PC-3 (cell line): ENCODE measurements around the gene GIMAP8. TPM values are rescaled to one million over a fixed set of nuclear protein-coding genes. Genes with fewer than 3 reads are reported as not detected.
A peak's percentile ranks its signal among the peaks of the same experiment; 100 is the strongest.

Source experiments
- ATAC-seq: fragments of 200-7000 bp; cut with Tn5 transposase; 2 replicates; pipeline ENCODE4 v1.9.1; 2020; ENCODE audit warnings: mild to moderate bottlenecking, moderate library complexity
- BruUV-seq: library from RNA; stranded (reverse); fragments of 400-500 nt; replicated peaks from 2 replicates; lab custom pipeline; 2021; lab: Mats Ljungman, UMichigan
- CTCF ChIA-PET: fragments of 300-600 bp; sonication (Branson Sonifier 250); formaldehyde crosslinking; loops from one replicate; lab custom pipeline; 2022; ENCODE audit warnings: antibody characterized with exemption; lab: Charles Lee
- POLR2A ChIA-PET: fragments of 300-600 bp; sonication (Branson Sonifier 250); formaldehyde crosslinking; loops from one replicate; lab custom pipeline; 2022; ENCODE audit warnings: antibody characterized with exemption; ENCODE audit not compliant: unreplicated experiment; lab: Charles Lee
- DNase-seq: peaks from one replicate; pipeline ENCODE4 v3.0.0-alpha.2; 2015
- H2AFZ ChIP-seq: fragments of 300-600 bp; sonication (generic); 2 replicates; pipeline ENCODE4 v1.6.0; 2016; ENCODE audit warnings: antibody characterized with exemption, low read length
- H3F3A ChIP-seq: fragments of 300-600 bp; sonication (generic); one replicate; pipeline ENCODE4 v1.6.0; 2017; ENCODE audit warnings: antibody characterized with exemption, low read length, control low read depth, mild to moderate bottlenecking; ENCODE audit not compliant: unreplicated experiment
- H3K27ac ChIP-seq: fragments of 300-600 bp; sonication (generic); 2 replicates; pipeline ENCODE4 v1.5.1; 2016; ENCODE audit warnings: mild to moderate bottlenecking, low read length
- H3K27me3 ChIP-seq: fragments of 300-600 bp; sonication (generic); 2 replicates; pipeline ENCODE4 v1.6.1; 2016; ENCODE audit warnings: low read length, mixed read lengths
- H3K36me3 ChIP-seq: fragments of 300-600 bp; sonication (generic); 2 replicates; pipeline ENCODE4 v1.6.1; 2016; ENCODE audit warnings: low read depth, mixed run types, low read length, mixed read lengths
- H3K4me1 ChIP-seq: fragments of 300-600 bp; sonication (generic); 2 replicates; pipeline ENCODE4 v1.5.1; 2016; ENCODE audit warnings: low read length; ENCODE audit not compliant: insufficient read depth
- H3K4me2 ChIP-seq: fragments of 300-600 bp; sonication (generic); 2 replicates; pipeline ENCODE4 v1.6.0; 2016; ENCODE audit warnings: low read length
- H3K4me3 ChIP-seq: fragments of 300-600 bp; sonication (generic); 2 replicates; pipeline ENCODE4 v1.5.1; 2016; ENCODE audit warnings: mild to moderate bottlenecking, low read length, mixed read lengths
- H3K79me2 ChIP-seq: fragments of 300-600 bp; sonication (generic); 2 replicates; pipeline ENCODE4 v1.6.1; 2017; ENCODE audit warnings: low read length, mixed read lengths
- H3K9ac ChIP-seq: fragments of 300-600 bp; sonication (generic); 2 replicates; pipeline ENCODE4 v1.6.0; 2016; ENCODE audit warnings: mild to moderate bottlenecking, low read length
- H3K9me2 ChIP-seq: fragments of 300-600 bp; sonication (generic); replicated peaks from 2 replicates; pipeline ENCODE4 v1.6.1; 2016; ENCODE audit warnings: mixed run types, low read length, mixed read lengths
- H3K9me3 ChIP-seq: fragments of 300-600 bp; sonication (generic); 2 replicates; pipeline ENCODE4 v1.6.1; 2016; ENCODE audit warnings: low read length, mixed read lengths
- H4K20me1 ChIP-seq: fragments of 300-600 bp; sonication (generic); 2 replicates; pipeline ENCODE4 v1.6.1; 2016; ENCODE audit warnings: low read length, mixed read lengths
- EZH2 ChIP-seq: fragments of 300-600 bp; sonication (generic); IDR thresholded peaks from one replicate; pipeline ENCODE4 v1.6.1; 2017; ENCODE audit warnings: antibody characterized with exemption, mild to moderate bottlenecking, low read length; ENCODE audit not compliant: unreplicated experiment
- EZH2phosphoT487 ChIP-seq: fragments of 300-600 bp; sonication (generic); IDR thresholded peaks from 2 replicates; pipeline ENCODE4 v1.6.1; 2018; ENCODE audit warnings: mild to moderate bottlenecking, antibody characterized with exemption, low read length, borderline replicate concordance
- intact Hi-C: fragments of 100-400 bp; cut with micrococcal nuclease; formaldehyde crosslinking; loops from 2 replicates; pipeline ENCODE4 v1.9.0; 2023
- total RNA-seq: library from RNA; depleted of rRNA; stranded (reverse); fragments of >200 nt; gene quantifications from 2 replicates; pipeline ENCODE4 v1.2.3, GENCODE V29; 2014
- TF ChIP-seq, protein P1 (sequence below): fragments of 300-600 bp; sonication (generic); conservative IDR thresholded peaks from 2 replicates; pipeline ENCODE4 v1.5.1; 2017; ENCODE audit warnings: antibody characterized with exemption, low read depth, mild to moderate bottlenecking, low read length

Gene GIMAP8
- total RNA-seq, 1 experiment from 2014 or later: not detected

DNA sequence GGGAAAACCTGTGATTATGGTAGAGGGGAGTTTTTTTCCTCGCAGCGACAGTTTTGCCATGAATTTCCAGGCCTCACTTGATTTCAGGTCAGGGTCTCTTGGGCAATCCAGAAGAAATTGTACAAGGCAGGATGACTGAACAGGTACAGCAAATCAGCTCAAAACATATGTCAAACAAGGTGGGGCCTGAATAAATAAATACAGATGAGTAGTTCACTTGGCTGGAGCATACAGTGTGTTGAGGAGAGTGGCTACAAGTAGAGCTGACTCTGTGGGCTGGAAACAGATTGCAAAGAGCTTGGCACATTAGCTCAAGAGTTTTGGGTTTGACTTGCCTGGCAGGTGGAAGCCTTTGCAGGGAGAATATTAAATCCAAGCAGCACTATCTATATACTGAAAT lies 15.0 kb downstream of the GIMAP8 start:
- Histone ChIP-seq H2AFZ (no peak overlapping the region), H3K4me2 (no peak overlapping the region), H3K27ac (no peak overlapping the region), H4K20me1 (no peaks in the 10 kb centered on the region), H3K9ac (no peak overlapping the region), H3K79me2 (no peaks in the 10 kb centered on the region), H3K36me3 (no peaks in the 10 kb centered on the region), H3F3A (no peaks in the 10 kb centered on the region), H3K27me3 (peaks cover 31% of the 10 kb centered on the region; the same call in 1 of the 2 replicates), H3K9me2 (no peaks in the 10 kb centered on the region), H3K4me1 (no peaks in the 10 kb centered on the region; the same call in 1 of the 2 replicates), H3K9me3 (no peaks in the 10 kb centered on the region), H3K4me3 (no peak overlapping the region)
- intact Hi-C loops: no loop called here
- no TSS peak for BruUV-seq
- ATAC-seq (peak; percentile 73), DNase-seq (peak; percentile 29)
- TF ChIP-seq, protein P1, sequence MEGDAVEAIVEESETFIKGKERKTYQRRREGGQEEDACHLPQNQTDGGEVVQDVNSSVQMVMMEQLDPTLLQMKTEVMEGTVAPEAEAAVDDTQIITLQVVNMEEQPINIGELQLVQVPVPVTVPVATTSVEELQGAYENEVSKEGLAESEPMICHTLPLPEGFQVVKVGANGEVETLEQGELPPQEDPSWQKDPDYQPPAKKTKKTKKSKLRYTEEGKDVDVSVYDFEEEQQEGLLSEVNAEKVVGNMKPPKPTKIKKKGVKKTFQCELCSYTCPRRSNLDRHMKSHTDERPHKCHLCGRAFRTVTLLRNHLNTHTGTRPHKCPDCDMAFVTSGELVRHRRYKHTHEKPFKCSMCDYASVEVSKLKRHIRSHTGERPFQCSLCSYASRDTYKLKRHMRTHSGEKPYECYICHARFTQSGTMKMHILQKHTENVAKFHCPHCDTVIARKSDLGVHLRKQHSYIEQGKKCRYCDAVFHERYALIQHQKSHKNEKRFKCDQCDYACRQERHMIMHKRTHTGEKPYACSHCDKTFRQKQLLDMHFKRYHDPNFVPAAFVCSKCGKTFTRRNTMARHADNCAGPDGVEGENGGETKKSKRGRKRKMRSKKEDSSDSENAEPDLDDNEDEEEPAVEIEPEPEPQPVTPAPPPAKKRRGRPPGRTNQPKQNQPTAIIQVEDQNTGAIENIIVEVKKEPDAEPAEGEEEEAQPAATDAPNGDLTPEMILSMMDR: no peak
- TF ChIP-seq EZH2 (no peak), EZH2phosphoT487 (no peak)
- POLR2A ChIA-PET: no interaction called here
- CTCF ChIA-PET: no interaction called here

DNA sequence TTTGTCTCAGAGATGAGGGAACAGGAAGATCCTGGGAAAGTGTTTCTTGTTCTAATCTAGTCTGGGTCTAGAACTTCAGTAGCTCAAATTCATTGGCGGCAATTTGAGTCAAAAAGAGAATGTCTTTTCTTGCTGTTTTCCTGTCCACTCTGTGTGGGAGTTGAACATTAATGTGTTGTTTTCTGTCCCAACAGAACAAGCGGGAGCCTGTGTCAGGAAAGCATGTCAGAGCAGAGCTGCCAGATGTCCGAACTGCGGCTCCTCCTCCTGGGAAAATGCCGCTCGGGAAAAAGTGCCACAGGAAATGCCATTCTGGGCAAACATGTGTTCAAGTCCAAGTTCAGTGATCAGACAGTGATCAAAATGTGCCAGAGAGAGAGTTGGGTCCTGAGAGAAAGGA lies 16.0 kb downstream of the GIMAP8 start:
- Histone ChIP-seq H3F3A (no peaks in the 10 kb centered on the region), H3K4me2 (no peak overlapping the region), H3K4me3 (no peak overlapping the region), H3K27ac (no peak overlapping the region), H4K20me1 (no peaks in the 10 kb centered on the region), H3K27me3 (peaks cover 31% of the 10 kb centered on the region; the same call in 1 of the 2 replicates), H3K9me3 (no peaks in the 10 kb centered on the region), H3K36me3 (no peaks in the 10 kb centered on the region), H3K4me1 (no peaks in the 10 kb centered on the region; the same call in 1 of the 2 replicates), H3K9me2 (no peaks in the 10 kb centered on the region), H3K79me2 (no peaks in the 10 kb centered on the region), H2AFZ (no peak overlapping the region), H3K9ac (no peak overlapping the region)
- POLR2A ChIA-PET: no interaction called here
- ATAC-seq (no peak), DNase-seq (no peak)
- intact Hi-C loops: no loop called here
- CTCF ChIA-PET: no interaction called here
- no TSS peak for BruUV-seq
- TF ChIP-seq EZH2 (no peak), EZH2phosphoT487 (no peak)
- TF ChIP-seq, protein P1: no peak

DNA sequence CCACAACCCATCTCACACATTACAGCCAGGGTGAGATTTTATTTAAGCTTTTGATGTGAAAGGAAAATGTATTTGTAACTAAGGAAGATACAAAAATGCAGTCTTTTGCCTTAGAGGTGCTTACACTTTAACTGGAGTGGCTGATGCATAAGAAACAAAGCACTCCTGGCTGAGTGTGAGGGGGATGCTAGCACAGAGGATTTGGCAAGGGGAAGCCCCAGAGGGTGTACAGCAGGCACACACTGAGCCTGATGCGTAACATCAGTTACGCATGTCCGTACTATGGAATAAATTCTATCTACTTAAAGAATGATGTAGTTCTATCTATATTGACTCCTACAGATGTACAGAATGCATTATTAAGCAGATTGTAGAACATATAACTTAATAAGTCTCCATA lies 17.8 kb downstream of the GIMAP8 start:
- H3K79me2 ChIP-seq: no peaks in the 10 kb centered on the region
- CTCF ChIA-PET: no interaction called here
- BruUV-seq: no TSS peak

More for the DNA sequence above, 17.8 kb downstream of the GIMAP8 start:
- intact Hi-C loops: no loop called here
- H3K4me3 ChIP-seq: no peak overlapping the region
- H3K4me1 ChIP-seq: no peaks in the 10 kb centered on the region; the same call in 1 of the 2 replicates
- ATAC-seq (no peak), DNase-seq (no peak)
- H3K4me2 ChIP-seq: no peak overlapping the region
- no peak overlapping the region for H3K27ac ChIP-seq
- H4K20me1 ChIP-seq: no peaks in the 10 kb centered on the region
- H3K9me2 ChIP-seq: no peaks in the 10 kb centered on the region
- no peak overlapping the region for H2AFZ ChIP-seq
- TF ChIP-seq EZH2phosphoT487 (no peak), EZH2 (no peak)
- TF ChIP-seq, protein P1: no peak
- POLR2A ChIA-PET: no interaction called here
- peaks cover 31% of the 10 kb centered on the region; the same call in 1 of the 2 replicates for H3K27me3 ChIP-seq
- H3K9me3 ChIP-seq: no peaks in the 10 kb centered on the region
- no peaks in the 10 kb centered on the region for H3K36me3 ChIP-seq
- no peaks in the 10 kb centered on the region for H3F3A ChIP-seq
- H3K9ac ChIP-seq: no peak overlapping the region
